K562 (cell line): ENCODE data around the gene LCMT2. TPM values are rescaled to one million over a fixed set of nuclear protein-coding genes. Genes with fewer than 3 reads are reported as not detected.

Source experiments
- ATAC-seq: fragments of 200-7000 bp; cut with Tn5 transposase; 3 replicates; pipeline ENCODE4 v1.9.1; 2020; ENCODE audit warnings: moderate library complexity
- BruUV-seq: library from RNA; stranded (reverse); fragments of 400-500 nt; replicated peaks from 2 replicates; lab custom pipeline; 2021; lab: Mats Ljungman, UMichigan
- CTCF ChIA-PET: fragments of 300-600 bp; formaldehyde crosslinking; extraction: SDS; loops from one replicate; lab custom pipeline; 2021; ENCODE audit warnings: low intra/inter-chr PET ratio; lab: Yijun Ruan, JAX
- POLR2A ChIA-PET: fragments of 300-600, 350-650 bp; sonication (Branson Sonifier 250); formaldehyde crosslinking; extraction: SDS; loops from one replicate; lab custom pipeline; 2021; ENCODE audit warnings: antibody characterized with exemption, inconsistent platforms; lab: Yijun Ruan, JAX
- DNase-seq, 4 experiments: peaks; one replicate each; pipeline versions ENCODE4 v3.0.0 to v3.0.0-alpha.2; 2011 to 2018; ENCODE audit warnings: low spot score in 3 of 4, mixed read lengths in 3 of 4; ENCODE audit errors: extremely low read depth in 1 of 4
- FAIRE-seq: peaks from 2 replicates; lab custom pipeline; 2011; peaks lifted over from hg19 to GRCh38; lab: Jason Lieb, UNC
- H2AFZ ChIP-seq: 2 replicates; pipeline ENCODE4 v1.6.0; 2011; ENCODE audit warnings: low read depth, low read length, control low read depth, inconsistent platforms
- H3K27ac ChIP-seq: fragments of 200-600 bp; 3 replicates; pipeline ENCODE4 v1.8.0; 2011; ENCODE audit warnings: low read depth, mild to moderate bottlenecking, control low read depth, inconsistent platforms, low read length, moderate library complexity, mixed read lengths; ENCODE audit errors: extremely low read depth
- H3K27me3 ChIP-seq, 2 experiments: fragments of 300-600 bp in 1 of 2; 2 replicates in 1 of 2; 3 replicates in 1 of 2; pipeline versions ENCODE4 v1.6.0 to v1.8.0; 2011; ENCODE audit warnings: inconsistent platforms in 2 of 2, low read length in 2 of 2, mild to moderate bottlenecking in 1 of 2, mixed read lengths in 1 of 2, moderate library complexity in 1 of 2; ENCODE audit not compliant: control insufficient read depth in 2 of 2, insufficient read depth in 2 of 2
- H3K36me3 ChIP-seq: fragments of 300-600 bp; 3 replicates; pipeline ENCODE4 v1.8.0; 2011; ENCODE audit warnings: mild to moderate bottlenecking, low read length, inconsistent platforms; ENCODE audit not compliant: control insufficient read depth, insufficient read depth
- H3K4me1 ChIP-seq, 2 experiments: fragments of 200-600 bp in 1 of 2; replicated peaks in 1 of 2; 2 replicates in 1 of 2; 3 replicates in 1 of 2; pipeline versions ENCODE4 v1.5.1 to v1.8.0; 2011; ENCODE audit warnings: inconsistent platforms in 2 of 2, low read length in 2 of 2, mild to moderate bottlenecking in 1 of 2, mixed read lengths in 1 of 2, moderate library complexity in 1 of 2; ENCODE audit not compliant: control insufficient read depth in 2 of 2, insufficient read depth in 2 of 2
- H3K4me2 ChIP-seq: 2 replicates; pipeline ENCODE4 v1.6.1; 2011; ENCODE audit warnings: low read length, control low read depth, inconsistent platforms, mixed read lengths; ENCODE audit not compliant: insufficient read depth
- H3K4me3 ChIP-seq: fragments of 200-600 bp; sonication (generic), shearing (Covaris generic); 2 replicates; pipeline ENCODE4 v1.5.1; 2016; ENCODE audit warnings: control low read depth, inconsistent platforms
- H3K79me2 ChIP-seq: fragments of 200-600 bp; 3 replicates; pipeline ENCODE4 v1.8.0; 2011; ENCODE audit warnings: low read length, inconsistent platforms; ENCODE audit not compliant: control insufficient read depth, insufficient read depth
- H3K9ac ChIP-seq, 2 experiments: 2 replicates each; pipeline versions ENCODE4 v1.6.0 to v1.6.1; 2011; ENCODE audit warnings: low read depth in 2 of 2, low read length in 2 of 2, control low read depth in 1 of 2, inconsistent platforms in 1 of 2, mild to moderate bottlenecking in 1 of 2, mixed read lengths in 1 of 2; ENCODE audit not compliant: insufficient read depth in 1 of 2
- H3K9me1 ChIP-seq: one replicate; pipeline ENCODE4 v1.6.0; 2011; ENCODE audit warnings: inconsistent platforms, mild to moderate bottlenecking, low read length, moderate library complexity; ENCODE audit not compliant: control insufficient read depth, insufficient read depth
- H3K9me3 ChIP-seq: replicated peaks from 2 replicates; pipeline ENCODE4 v1.5.1; 2011; ENCODE audit warnings: low read depth, low read length, inconsistent platforms; ENCODE audit not compliant: control insufficient read depth, insufficient read depth
- H4K20me1 ChIP-seq: replicated peaks from 2 replicates; pipeline ENCODE4 v1.6.1; 2011; ENCODE audit warnings: low read length, inconsistent platforms, mixed read lengths; ENCODE audit not compliant: control insufficient read depth, insufficient read depth
- CEBPB ChIP-seq: fragments of 450-650 bp; IDR thresholded peaks from 2 replicates; pipeline ENCODE4 v1.6.1; 2016; ENCODE audit warnings: missing genetic modification characterization, missing compliant biosample characterization
- CTBP1 ChIP-seq: fragments of 450-650 bp; IDR thresholded peaks from 2 replicates; pipeline ENCODE4 v1.6.1; 2016; ENCODE audit warnings: borderline replicate concordance
- REST ChIP-seq, 2 experiments: fragments of 450-650 bp; formaldehyde crosslinking in 1 of 2; IDR thresholded peaks; 2 replicates each; pipeline versions ENCODE4 v1.4.0 to v1.6.1; 2014 to 2020; ENCODE audit warnings: mild to moderate bottlenecking in 2 of 2, borderline replicate concordance in 1 of 2, low read depth in 1 of 2
- ZNF507 ChIP-seq: conservative IDR thresholded peaks from 2 replicates; pipeline ENCODE4 v1.6.1; 2017; ENCODE audit warnings: missing genetic modification characterization, missing compliant biosample characterization
- whole genome bisulfite sequencing: fragments of 100-300 bp; shearing (Covaris generic); methylation state at CpG from one replicate; pipeline ENCODE4 v1.1.6; 2016; ENCODE audit warnings: low coverage, mixed read lengths; ENCODE audit not compliant: insufficient coverage; ENCODE audit errors: missing lambda C conversion rate; 5-methylcytosine and 5-hydroxymethylcytosine counted together
- in situ Hi-C: fragments of 300-500 bp; cut with MboI; formaldehyde crosslinking; loops from 4 replicates; pipeline ENCODE4 v1.15.0; 2018; ENCODE audit warnings: inconsistent platforms, mixed read lengths
- intact Hi-C: fragments of 100-400 bp; cut with micrococcal nuclease; formaldehyde crosslinking; loops from 2 replicates; pipeline ENCODE4 v1.14.2; 2022
- polyA plus RNA-seq, 8 experiments: library from polyadenylated mRNA; depleted of rRNA in 4 of 8; stranded (reverse) in 5 of 8; unstranded in 3 of 8; fragments of >200 nt; fragmentation: Nextera tagmentation in 2 of 8; fragmentation: Illumina TruSeq in 1 of 8; extraction: Ambion mirVana in 2 of 8; extraction: Trizol in 1 of 8; gene quantifications; 2 replicates each; pipeline versions ENCODE4 v1.2.1 to v1.2.3, GENCODE V29; 2011 to 2014; ENCODE audit warnings: inconsistent platforms in 1 of 8, missing spikeins in 1 of 8
- total RNA-seq, 7 experiments: library from RNA; depleted of rRNA in 6 of 7; stranded (reverse); fragments of >200 nt in 6 of 7; fragmentation: Illumina TruSeq in 2 of 7; extraction: Trizol in 2 of 7; gene quantifications; 2 replicates each; pipeline versions ENCODE4 v1.2.1 to v1.2.3, GENCODE V29; 2011 to 2021; ENCODE audit warnings: low replicate concordance in 1 of 7

The LCMT2 gene
- total and polyA plus RNA-seq, 9 of the 15 experiments (the other 6 are each of a cell fraction or from before 2014, with no cell fraction given) = 2.5 to 22.3 (median 15.2) TPM

DNA sequence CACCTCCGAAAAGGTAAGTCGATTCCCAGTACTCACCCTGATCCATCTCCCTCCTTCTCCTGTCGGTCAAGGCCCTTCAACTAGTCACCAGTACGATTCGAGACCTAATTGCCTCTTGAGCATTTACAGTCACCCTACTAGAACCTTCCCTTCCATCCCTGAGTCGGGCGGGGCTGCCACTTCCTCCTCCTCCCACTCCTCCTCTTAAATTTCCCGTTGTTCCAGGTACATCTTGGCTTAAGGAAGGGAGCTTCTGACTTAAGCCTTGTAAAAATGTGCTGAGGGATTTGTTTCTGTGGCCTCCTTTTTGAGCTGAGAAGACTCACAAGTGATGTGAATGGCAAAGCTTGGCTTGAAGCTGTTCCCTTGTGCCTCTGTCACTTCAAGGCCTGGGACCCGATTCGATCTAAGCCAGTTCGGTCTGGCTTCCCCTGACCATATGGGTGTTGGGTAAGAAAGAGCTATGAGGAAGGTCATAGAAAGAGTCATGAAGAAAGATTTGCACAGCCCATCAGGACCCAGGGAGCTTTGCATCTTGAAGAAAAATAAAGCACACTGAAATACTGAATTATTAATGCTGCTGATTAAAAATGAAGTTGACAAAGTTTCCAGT, 28.1 kb downstream of the LCMT2 start, which contains the start of gene TGM7:
Gene TGM7, minus strand, starts transcription at position 51 of the 613 bp plus-strand sequence.
- 0 out of 2 replicates have a peak, but pooled peaks have one; percentile 3 for TF ChIP-seq CEBPB
- peak; percentile 75 for TF ChIP-seq REST (IDR thresholded peaks at IDR 0.05; ENCODE audit: borderline replicate concordance)
- no peak for TF ChIP-seq REST (CRISPR knock-in tag; IDR thresholded peaks at IDR 0.05; ENCODE audit: low read depth)
- TF ChIP-seq ZNF507 = no peak
- TF ChIP-seq CTBP1 = peak; percentile 18; the same call in 1 of the 2 replicates
- TF ChIP-seq, all 486 proteins: peak for 3
- in situ Hi-C loops = no loop called here
- CTCF ChIA-PET = no interaction called here
- DNase-seq (no peak), FAIRE-seq (no peak), ATAC-seq (peak; percentile 50; the same call in 2 of the 3 replicates)
- no peak within 1 kb of the TSS for H3K27ac ChIP-seq
- no peaks in the 10 kb centered on the region for H4K20me1 ChIP-seq
- BruUV-seq = no TSS peak
- 10% methylated on average over 9 of the region's 11 CpGs for WGBS
- peak within 1 kb of the TSS; percentile 51 for H2AFZ ChIP-seq
- no peaks in the 10 kb centered on the region for H3K9me1 ChIP-seq
- H3K9ac ChIP-seq = no peak within 1 kb of the TSS
- no peaks in the 10 kb centered on the region; a peak in 2 of 5 replicates for H3K4me1 ChIP-seq
- H3K27me3 ChIP-seq = peaks cover 0 to 2% of the 10 kb centered on the region in 2 experiments; a peak in 1 of 5 replicates
- no peaks in the 10 kb centered on the region for H3K36me3 ChIP-seq
- no peaks in the 10 kb centered on the region for H3K79me2 ChIP-seq
- no peaks in the 10 kb centered on the region for H3K9me3 ChIP-seq
- H3K4me2 ChIP-seq = no peak within 1 kb of the TSS; the same call in 1 of the 2 replicates
- no peak within 1 kb of the TSS for H3K4me3 ChIP-seq
- intact Hi-C loops = no loop called here
- POLR2A ChIA-PET = interaction anchor here (0.5 to 1.4 kb wide), 4 partner anchors 11 to 196 kb away, joined by 3 read pairs; partner anchors contain the start of gene UBR1
